Central memory CD8-positive, alpha-beta T cell (primary cell): Measurements from ENCODE around the gene EPHB1.

ENCODE experiments used
- ATAC-seq: fragments of 150-1000 bp; cut with Tn5 transposase; replicated peaks from 2 replicates; pipeline ENCODE4 v1.10.0; 2022; ENCODE audit warnings: mild to moderate bottlenecking, moderate FRiP score, moderate number of reproducible peaks; ENCODE audit not compliant: poor library complexity, severe bottlenecking; ENCODE audit errors: extremely low read depth
- DNase-seq, 2 donors: peaks; one replicate each; pipeline ENCODE4 v3.0.0; 2021; ENCODE audit warnings: low spot score in 2 of 2
- H3K27ac Mint-ChIP-seq: one replicate; pipeline ENCODE4 v1.8.0; 2022; ENCODE audit warnings: low read depth, mild to moderate bottlenecking, moderate library complexity, mixed read lengths
- H3K27me3 Mint-ChIP-seq: one replicate; pipeline ENCODE4 v1.8.0; 2022; ENCODE audit warnings: mixed read lengths
- H3K36me3 Mint-ChIP-seq: one replicate; pipeline ENCODE4 v1.8.0; 2022; ENCODE audit warnings: mild to moderate bottlenecking, moderate library complexity, mixed read lengths; ENCODE audit not compliant: insufficient read depth
- H3K4me1 Mint-ChIP-seq: one replicate; pipeline ENCODE4 v1.8.0; 2022; ENCODE audit warnings: mixed read lengths
- H3K4me3 Mint-ChIP-seq: one replicate; pipeline ENCODE4 v1.8.0; 2022; ENCODE audit warnings: mild to moderate bottlenecking, moderate library complexity, mixed read lengths
- H3K9me3 Mint-ChIP-seq: one replicate; pipeline ENCODE4 v1.8.0; 2022; ENCODE audit warnings: mixed read lengths

Gene EPHB1

DNA sequence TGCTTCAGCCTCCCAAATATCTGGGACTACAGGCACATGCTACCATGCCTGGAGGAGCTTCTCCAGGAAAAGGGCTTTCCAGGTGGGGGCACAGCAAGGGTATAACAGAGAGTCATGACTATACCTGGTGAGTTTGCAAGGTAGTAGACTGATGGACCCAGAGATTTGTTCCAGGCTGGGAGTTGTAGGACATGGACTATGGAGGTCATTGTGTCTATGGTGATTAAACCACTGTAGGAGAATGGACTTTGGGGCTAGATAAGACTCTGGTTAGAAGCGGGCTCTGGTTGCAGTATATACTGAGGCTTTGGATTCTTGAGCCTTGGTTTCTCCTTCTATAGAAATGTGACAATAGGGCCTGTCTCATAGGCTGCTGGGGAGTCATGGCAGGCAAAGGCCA, 104.7 kb downstream of the EPHB1 start:
- H3K27me3 Mint-ChIP-seq = no peaks in the 10 kb centered on the region
- H3K36me3 Mint-ChIP-seq = no peaks in the 10 kb centered on the region
- no peaks in the 10 kb centered on the region for H3K9me3 Mint-ChIP-seq
- H3K4me3 Mint-ChIP-seq = no peak overlapping the region
- H3K27ac Mint-ChIP-seq = no peak overlapping the region
- H3K4me1 Mint-ChIP-seq = no peaks in the 10 kb centered on the region
- ATAC-seq = no peak
- DNase-seq = no peak

DNA sequence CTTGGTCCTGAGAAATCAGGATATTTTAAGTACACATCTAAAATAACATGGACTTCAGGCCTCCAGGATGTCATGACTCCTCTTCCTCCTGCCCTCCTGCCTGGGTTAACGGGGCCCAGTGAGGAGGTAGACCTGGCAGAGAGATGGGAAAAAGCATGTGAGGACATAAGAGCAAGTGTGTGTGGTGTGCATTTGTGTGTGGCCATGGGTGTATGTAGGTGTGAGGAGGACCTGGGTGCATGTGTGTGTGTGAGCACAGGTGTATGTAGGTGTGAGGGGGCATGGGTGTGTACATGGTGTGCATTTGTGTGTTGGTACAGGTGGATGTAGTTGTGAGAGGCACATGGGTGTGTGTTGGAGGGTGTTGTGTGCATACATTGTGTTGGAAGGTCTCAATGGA, 105.4 kb downstream of the EPHB1 start:
- H3K27me3 Mint-ChIP-seq = no peaks in the 10 kb centered on the region
- no peaks in the 10 kb centered on the region for H3K4me1 Mint-ChIP-seq
- H3K9me3 Mint-ChIP-seq = no peaks in the 10 kb centered on the region
- no peak overlapping the region for H3K4me3 Mint-ChIP-seq
- no peak overlapping the region for H3K27ac Mint-ChIP-seq
- DNase-seq (no peak), ATAC-seq (no peak)
- no peaks in the 10 kb centered on the region for H3K36me3 Mint-ChIP-seq

GRCh38 chr3:134901461-134901860, 106.4 kb downstream of the EPHB1 start:
- Mint-ChIP-seq H3K36me3 (no peaks in the 10 kb centered on the region), H3K4me3 (no peak overlapping the region), H3K4me1 (no peaks in the 10 kb centered on the region), H3K27ac (no peak overlapping the region), H3K27me3 (no peaks in the 10 kb centered on the region), H3K9me3 (no peaks in the 10 kb centered on the region)
- no peak for ATAC-seq
- DNase-seq = no peak

DNA sequence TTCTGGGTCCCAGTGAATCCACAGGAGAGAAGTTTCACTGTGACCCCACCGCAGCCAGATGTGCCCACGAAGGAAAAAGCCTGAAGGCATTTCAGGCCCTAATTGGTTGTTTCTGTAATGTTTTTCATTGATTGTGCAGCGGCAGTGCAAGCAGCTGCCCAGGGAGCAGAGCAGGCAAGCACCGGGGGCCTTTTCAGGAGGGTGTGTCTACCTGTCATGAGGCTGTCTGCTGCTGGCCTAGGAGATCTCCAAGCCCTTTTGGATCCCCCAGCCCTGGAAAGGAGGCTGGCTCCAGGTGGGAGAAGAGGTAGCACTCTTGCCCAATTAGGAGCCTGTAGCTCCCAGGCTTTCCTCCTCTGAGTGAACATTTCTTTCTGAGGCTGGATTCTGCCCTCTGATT, 108.8 kb downstream of the EPHB1 start:
- no peak for ATAC-seq
- no peak for DNase-seq
- Mint-ChIP-seq H3K9me3 (no peaks in the 10 kb centered on the region), H3K27me3 (no peaks in the 10 kb centered on the region), H3K27ac (no peak overlapping the region), H3K4me1 (no peaks in the 10 kb centered on the region), H3K36me3 (no peaks in the 10 kb centered on the region), H3K4me3 (no peak overlapping the region)

DNA sequence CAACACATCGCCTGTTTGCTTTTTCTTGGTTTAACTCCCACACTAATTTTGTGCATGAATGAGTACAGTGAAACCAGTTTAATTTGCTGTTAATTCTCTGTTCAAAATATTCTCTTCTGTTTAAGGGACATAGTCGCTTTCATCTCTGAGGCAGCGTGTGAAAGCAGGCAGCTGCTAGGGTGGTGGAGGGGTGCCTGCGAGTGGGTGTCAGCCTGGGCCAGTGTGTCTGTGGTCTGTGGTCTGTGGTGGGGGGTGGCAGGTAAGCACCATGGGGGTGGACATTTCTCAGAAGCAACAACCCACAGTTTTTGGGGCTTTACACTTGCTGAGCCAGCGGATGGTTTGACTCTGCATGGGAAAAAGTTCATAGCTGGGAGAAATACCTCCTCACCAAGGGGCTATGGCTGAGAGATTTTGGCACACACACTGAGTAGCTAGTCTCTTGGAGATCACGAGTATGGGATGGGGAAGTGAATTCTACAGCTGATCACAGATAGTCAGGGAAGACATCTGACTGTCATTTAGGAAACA, 109.2 kb downstream of the EPHB1 start:
- Mint-ChIP-seq H3K27me3 (no peaks in the 10 kb centered on the region), H3K4me1 (no peaks in the 10 kb centered on the region), H3K4me3 (no peak overlapping the region), H3K36me3 (no peaks in the 10 kb centered on the region), H3K27ac (peak overlapping the region; percentile 52), H3K9me3 (no peaks in the 10 kb centered on the region)
- DNase-seq = no peak
- ATAC-seq = no peak

DNA sequence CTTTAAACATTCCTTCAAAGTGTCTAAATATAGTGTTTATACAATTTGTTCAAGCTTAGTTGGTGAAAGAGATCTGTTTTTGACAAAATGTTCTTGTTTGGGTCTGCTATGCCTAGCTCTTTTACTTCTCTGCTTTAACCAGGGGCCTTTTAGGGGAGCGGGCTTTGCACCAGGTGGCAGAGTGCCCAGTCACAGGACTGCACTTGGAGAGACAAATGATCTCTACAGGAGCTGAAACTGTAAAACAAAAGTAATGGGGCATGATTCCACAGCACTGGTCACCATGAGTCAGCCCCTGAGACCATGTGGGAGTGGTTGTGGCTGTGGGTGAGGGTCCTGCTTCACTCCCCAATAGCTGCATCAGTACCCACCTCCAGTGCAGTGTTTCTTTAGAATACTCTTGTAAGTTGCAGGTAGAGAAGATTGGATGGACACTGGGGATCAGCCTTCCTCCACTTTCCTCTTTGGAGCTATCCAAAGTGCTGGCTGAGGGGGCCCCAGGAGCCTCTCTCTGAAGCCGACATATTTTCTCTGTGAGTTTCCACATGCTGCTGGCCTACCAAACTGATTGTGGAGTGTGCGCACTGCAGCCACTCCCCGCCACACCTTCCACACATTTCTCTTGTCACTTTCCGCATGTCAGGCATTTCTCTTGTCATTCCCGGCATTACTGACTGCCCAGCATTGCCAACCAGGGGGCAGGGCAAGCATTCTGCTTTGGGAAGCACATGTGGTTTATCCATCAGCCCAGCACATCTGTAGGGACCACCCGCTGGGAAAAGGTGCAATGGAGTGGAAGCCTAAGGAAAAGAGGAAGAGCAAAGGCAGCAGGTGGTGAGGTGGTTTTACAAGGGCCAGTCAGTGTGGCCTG, 110.0 kb downstream of the EPHB1 start:
- no peaks in the 10 kb centered on the region for H3K36me3 Mint-ChIP-seq
- H3K27me3 Mint-ChIP-seq = no peaks in the 10 kb centered on the region
- peak overlapping the region; percentile 52 for H3K27ac Mint-ChIP-seq
- no peak overlapping the region for H3K4me3 Mint-ChIP-seq
- H3K4me1 Mint-ChIP-seq = no peaks in the 10 kb centered on the region
- H3K9me3 Mint-ChIP-seq = no peaks in the 10 kb centered on the region
- DNase-seq = no peak
- ATAC-seq = no peak

GRCh38 chr3:134905647-134905935, 110.5 kb downstream of the EPHB1 start:
- H3K36me3 Mint-ChIP-seq = no peaks in the 10 kb centered on the region
- H3K9me3 Mint-ChIP-seq = no peaks in the 10 kb centered on the region
- no peaks in the 10 kb centered on the region for H3K4me1 Mint-ChIP-seq
- H3K27me3 Mint-ChIP-seq = no peaks in the 10 kb centered on the region
- DNase-seq (no peak), ATAC-seq (no peak)
- no peak overlapping the region for H3K27ac Mint-ChIP-seq
- no peak overlapping the region for H3K4me3 Mint-ChIP-seq

DNA sequence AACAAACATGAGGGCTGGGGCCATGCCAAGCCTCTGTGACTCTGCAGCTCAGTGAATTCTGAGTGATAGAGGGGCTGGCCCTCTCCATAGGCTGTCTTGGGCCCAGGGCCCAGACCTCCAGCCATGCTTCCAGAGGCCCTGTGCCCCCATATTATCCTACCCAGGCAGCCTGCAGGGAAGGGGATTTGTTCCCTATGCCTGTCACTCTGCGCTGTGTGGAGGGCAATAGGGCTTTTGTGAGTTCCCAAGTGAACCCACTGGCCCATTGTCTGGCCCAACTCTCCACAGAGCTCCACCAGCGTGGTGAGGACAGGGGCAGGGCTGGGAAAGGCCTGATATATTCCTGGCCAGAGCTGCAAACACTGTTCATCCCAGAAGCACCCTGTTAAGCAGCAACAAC, 113.2 kb downstream of the EPHB1 start:
- H3K27me3 Mint-ChIP-seq = no peaks in the 10 kb centered on the region
- no peak overlapping the region for H3K4me3 Mint-ChIP-seq
- H3K9me3 Mint-ChIP-seq = no peaks in the 10 kb centered on the region
- H3K27ac Mint-ChIP-seq = no peak overlapping the region
- no peaks in the 10 kb centered on the region for H3K4me1 Mint-ChIP-seq
- no peaks in the 10 kb centered on the region for H3K36me3 Mint-ChIP-seq
- no peak for ATAC-seq
- DNase-seq = no peak

- no peak overlapping the region for H3K27ac Mint-ChIP-seq
- no peaks in the 10 kb centered on the region for H3K27me3 Mint-ChIP-seq
- ATAC-seq = no peak
- no peaks in the 10 kb centered on the region for H3K36me3 Mint-ChIP-seq
- H3K9me3 Mint-ChIP-seq = no peaks in the 10 kb centered on the region
- H3K4me3 Mint-ChIP-seq = no peak overlapping the region
- H3K4me1 Mint-ChIP-seq = no peaks in the 10 kb centered on the region
- no peak for DNase-seq
Observed at GRCh38 chr3:134910026-134910425, 115.0 kb downstream of the EPHB1 start.

DNA sequence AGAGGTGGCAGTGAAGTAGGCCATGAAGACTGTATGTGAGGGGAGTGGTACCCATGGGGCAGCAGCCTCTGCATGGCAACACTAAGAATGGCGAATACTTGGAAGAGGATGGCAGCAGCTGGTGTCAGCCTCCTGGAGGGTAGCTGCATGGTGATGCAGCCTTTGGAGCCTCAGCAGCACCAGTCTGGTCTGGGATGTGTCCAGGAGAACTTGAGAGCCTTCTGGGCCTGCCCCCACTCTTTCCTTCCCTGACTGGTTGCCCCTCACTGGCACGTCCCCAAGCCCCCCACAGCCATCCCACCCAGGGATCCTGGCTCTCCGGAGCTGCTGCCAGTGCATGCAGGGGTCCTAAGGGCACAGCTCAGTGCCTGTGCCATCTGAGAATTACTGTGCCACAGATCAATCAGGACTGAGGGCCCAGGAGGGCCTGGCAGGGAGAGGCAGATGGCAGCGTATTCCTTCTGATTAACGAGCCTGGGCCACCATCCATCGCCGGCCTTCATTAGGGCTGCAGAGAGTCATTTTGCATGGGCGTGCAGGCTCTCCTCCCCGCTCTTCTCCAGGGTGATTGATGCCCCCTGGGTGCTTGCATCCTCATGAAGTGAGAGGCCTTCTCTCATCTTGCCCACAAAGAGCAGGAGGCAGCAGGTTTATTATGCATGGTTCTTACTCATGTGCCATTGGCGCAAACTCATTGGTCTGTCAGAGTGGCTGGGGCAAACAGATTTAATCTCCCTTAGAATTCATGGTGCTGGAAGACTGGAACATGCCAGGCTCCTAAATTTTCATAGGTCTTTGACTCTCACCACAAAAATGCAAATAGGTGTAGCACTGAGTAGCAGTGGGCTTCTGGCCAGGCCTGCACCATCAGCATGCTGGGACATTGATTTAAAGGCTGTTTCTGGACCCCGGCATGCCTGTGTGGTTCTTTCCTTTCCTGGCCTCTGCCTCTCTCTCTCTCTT, 116.8 kb downstream of the EPHB1 start:
- no peaks in the 10 kb centered on the region for H3K9me3 Mint-ChIP-seq
- no peak overlapping the region for H3K27ac Mint-ChIP-seq
- DNase-seq (no peak), ATAC-seq (no peak)
- H3K36me3 Mint-ChIP-seq = peaks cover 2% of the 10 kb centered on the region
- H3K27me3 Mint-ChIP-seq = no peaks in the 10 kb centered on the region
- H3K4me1 Mint-ChIP-seq = no peaks in the 10 kb centered on the region
- no peak overlapping the region for H3K4me3 Mint-ChIP-seq

GRCh38 chr3:134916276-134916961, 121.4 kb downstream of the EPHB1 start:
- DNase-seq (no peak), ATAC-seq (no peak)
- no peaks in the 10 kb centered on the region for H3K27me3 Mint-ChIP-seq
- H3K36me3 Mint-ChIP-seq = peaks cover 4% of the 10 kb centered on the region
- no peak overlapping the region for H3K4me3 Mint-ChIP-seq
- peaks cover 5% of the 10 kb centered on the region for H3K9me3 Mint-ChIP-seq
- no peak overlapping the region for H3K27ac Mint-ChIP-seq
- no peaks in the 10 kb centered on the region for H3K4me1 Mint-ChIP-seq

DNA sequence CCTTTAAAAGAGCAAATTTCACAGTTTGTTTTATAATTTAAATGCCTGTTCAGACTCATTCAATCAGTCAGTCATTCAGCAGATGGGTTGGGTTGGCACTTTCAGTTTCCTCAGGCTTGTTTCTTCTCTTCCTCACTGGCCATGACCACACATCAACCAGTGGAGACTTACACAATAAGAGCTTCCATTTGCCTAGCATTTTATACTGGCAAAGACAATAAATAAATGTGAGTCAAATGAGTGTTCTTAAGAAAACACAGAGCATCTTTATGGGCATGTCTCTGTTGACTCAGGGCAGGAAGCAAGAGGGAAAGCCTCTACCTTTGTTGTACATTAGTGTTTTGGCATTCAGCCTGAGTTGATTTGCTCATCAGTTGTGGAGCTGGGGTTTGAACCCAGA, 122.6 kb downstream of the EPHB1 start:
- Mint-ChIP-seq H3K4me3 (no peak overlapping the region), H3K4me1 (no peaks in the 10 kb centered on the region), H3K27me3 (no peaks in the 10 kb centered on the region), H3K9me3 (peaks cover 5% of the 10 kb centered on the region), H3K36me3 (peaks cover 4% of the 10 kb centered on the region), H3K27ac (no peak overlapping the region)
- DNase-seq = no peak
- ATAC-seq = no peak
